Measurements from ENCODE around the gene FAM89A. TPM values are rescaled to one million over a fixed set of nuclear protein-coding genes. Genes with fewer than 3 reads are reported as not detected.
"Not testable (repeated sequence)": the region's sequence is repeated elsewhere in the genome, so short reads cannot be mapped to it uniquely, and the experiment has no call there.

The FAM89A gene
- total RNA-seq, 1 donor from 2014 or later: 14.1 TPM

DNA sequence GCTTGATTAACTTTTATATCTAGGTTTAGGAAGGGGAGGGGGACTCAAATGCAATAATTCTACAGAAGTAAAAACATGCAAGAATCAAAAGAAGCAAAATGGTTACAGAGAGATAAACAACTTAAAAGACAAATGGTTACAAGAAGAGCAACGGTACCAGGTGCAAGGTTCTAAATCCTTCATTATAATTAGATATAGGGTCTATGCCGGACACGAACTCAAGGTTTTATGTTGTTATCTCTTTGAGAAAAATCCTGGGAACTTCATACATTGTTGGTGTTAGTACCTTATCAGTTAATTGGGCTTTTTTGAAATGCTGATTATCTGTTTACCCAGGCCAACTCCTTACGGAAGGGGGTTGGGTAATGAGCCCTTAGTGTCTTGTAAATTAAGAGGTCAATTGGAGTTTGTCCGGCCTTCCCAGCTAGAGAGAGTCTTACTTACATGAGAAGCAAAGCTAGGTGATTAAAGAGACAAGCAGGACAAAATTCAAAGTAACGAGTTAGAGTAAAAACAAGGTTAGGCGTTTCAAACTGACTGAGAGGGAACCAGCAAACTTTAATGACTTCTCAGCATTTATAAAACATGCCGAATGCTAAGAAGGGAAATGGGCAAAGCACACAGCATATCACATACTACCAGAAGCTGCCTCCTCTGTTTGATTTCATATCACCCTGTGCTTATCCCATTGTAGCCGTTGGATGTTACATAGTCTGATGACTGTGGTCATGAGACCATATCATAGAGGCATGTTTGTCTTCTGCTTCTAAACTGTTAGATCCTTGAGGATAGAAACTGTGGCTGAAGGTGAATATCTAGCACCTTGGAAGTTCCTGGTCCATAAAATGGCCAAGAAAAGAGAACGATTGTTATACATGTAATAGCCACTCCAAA lies 55.2 kb downstream of the FAM89A start:
- H3K9me3 ChIP-seq (ENCODE audit: control insufficient read depth in 3 of 3, low read length in 3 of 3); H3K4me3 ChIP-seq (ENCODE audit: low read length in 3 of 3); H3K36me3 ChIP-seq (ENCODE audit: control insufficient read depth in 3 of 3, insufficient read depth in 3 of 3, low read length in 3 of 3); H3K9ac ChIP-seq (ENCODE audit: low read depth in 1 of 3, low read length in 3 of 3); H3K4me1 ChIP-seq (ENCODE audit: control insufficient read depth in 3 of 3, insufficient read depth in 3 of 3, low read length in 3 of 3); H3K27ac ChIP-seq (ENCODE audit: low read depth, low read length); H3K27me3 ChIP-seq (ENCODE audit: control insufficient read depth in 3 of 3, insufficient read depth in 3 of 3, low read length in 3 of 3): not testable (repeated sequence)

DNA sequence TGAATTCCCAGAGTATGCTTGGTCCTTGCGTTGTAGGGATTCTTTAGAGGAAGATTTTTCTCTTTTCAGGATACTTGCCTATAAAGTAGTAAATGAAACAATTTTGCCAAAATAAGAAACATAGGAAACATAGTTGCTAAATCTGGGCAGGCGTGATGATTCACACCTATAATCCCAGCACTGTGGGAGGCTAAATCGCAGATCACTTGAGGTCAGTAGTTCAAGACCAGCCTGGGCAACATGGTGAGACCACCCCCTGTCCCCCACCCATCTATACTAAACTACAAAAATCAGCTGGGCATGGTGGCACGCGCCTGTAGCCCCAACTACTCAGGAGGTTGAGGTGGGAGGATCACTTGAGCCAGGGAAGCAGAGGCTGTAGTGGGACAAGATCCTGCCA lies 56.2 kb downstream of the FAM89A start:
- Histone ChIP-seq H3K9me3 (ENCODE audit: control insufficient read depth in 3 of 3, low read length in 3 of 3) (no peaks in the 10 kb centered on the region), H3K27me3 (ENCODE audit: control insufficient read depth in 3 of 3, insufficient read depth in 3 of 3, low read length in 3 of 3) (no peaks in the 10 kb centered on the region), H3K4me3 (ENCODE audit: low read length in 3 of 3) (no peak overlapping the region), H3K36me3 (ENCODE audit: control insufficient read depth in 3 of 3, insufficient read depth in 3 of 3, low read length in 3 of 3) (peaks cover 0 to 3% (median 3%) of the 10 kb centered on the region in 3 donors), H3K4me1 (ENCODE audit: control insufficient read depth in 3 of 3, insufficient read depth in 3 of 3, low read length in 3 of 3) (peaks cover 0 to 8% (median 5%) of the 10 kb centered on the region in 3 donors), H3K27ac (ENCODE audit: low read depth, low read length) (no peak overlapping the region), H3K9ac (ENCODE audit: low read depth in 1 of 3, low read length in 3 of 3) (no peak overlapping the region)

DNA sequence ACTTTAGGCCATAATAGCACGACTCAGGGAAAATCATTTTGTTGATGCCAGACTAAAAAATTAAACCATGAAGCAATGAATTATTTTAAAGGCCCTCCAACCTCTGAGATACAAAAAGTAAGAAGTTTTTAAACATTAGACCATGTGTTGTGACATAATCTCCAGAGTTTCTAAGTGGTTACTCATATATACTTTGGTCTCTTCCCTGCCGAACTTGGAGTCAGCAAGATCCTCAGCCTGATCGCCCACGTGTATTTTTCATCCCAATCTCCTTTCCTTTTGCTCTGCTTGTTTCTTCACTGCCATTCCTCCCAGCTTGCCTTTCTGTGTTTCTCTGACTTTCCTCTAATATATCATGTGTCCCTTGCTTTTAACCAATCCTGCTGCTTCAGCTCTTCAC lies 57.4 kb downstream of the FAM89A start:
- H3K4me3 ChIP-seq (ENCODE audit: low read length in 3 of 3): no peak overlapping the region
- no peaks in the 10 kb centered on the region for H3K9me3 ChIP-seq (ENCODE audit: control insufficient read depth in 3 of 3, low read length in 3 of 3)
- H3K9ac ChIP-seq (ENCODE audit: low read depth in 1 of 3, low read length in 3 of 3): no peak overlapping the region
- H3K27ac ChIP-seq (ENCODE audit: low read depth, low read length): no peak overlapping the region
- peaks cover 3 to 10% (median 5%) of the 10 kb centered on the region in 3 donors for H3K4me1 ChIP-seq (ENCODE audit: control insufficient read depth in 3 of 3, insufficient read depth in 3 of 3, low read length in 3 of 3)
- H3K36me3 ChIP-seq (ENCODE audit: control insufficient read depth in 3 of 3, insufficient read depth in 3 of 3, low read length in 3 of 3): peaks cover 0 to 3% (median 3%) of the 10 kb centered on the region in 3 donors
- H3K27me3 ChIP-seq (ENCODE audit: control insufficient read depth in 3 of 3, insufficient read depth in 3 of 3, low read length in 3 of 3): no peaks in the 10 kb centered on the region

DNA sequence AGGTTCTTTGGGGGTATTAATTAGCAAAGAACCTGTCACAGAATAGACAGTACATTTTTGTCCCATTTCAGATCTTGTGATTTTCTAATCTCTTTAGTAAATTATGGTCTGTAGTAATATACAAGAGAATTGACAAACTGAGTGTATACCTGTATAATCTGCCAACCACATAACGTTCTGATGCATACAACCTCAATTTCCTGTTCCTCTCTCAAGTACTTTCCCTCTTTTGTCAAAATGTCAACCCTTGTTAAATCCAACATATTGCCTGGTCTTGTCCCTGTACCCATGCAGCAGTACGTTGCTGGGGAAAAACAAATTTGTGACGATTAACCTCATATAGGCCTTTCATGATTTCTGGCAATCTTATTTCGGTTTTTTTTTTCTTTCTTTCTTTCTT lies 60.1 kb downstream of the FAM89A start:
- no peaks in the 10 kb centered on the region for H3K27me3 ChIP-seq (ENCODE audit: control insufficient read depth in 3 of 3, insufficient read depth in 3 of 3, low read length in 3 of 3)
- peaks cover 2 to 8% (median 7%) of the 10 kb centered on the region in 3 donors for H3K36me3 ChIP-seq (ENCODE audit: control insufficient read depth in 3 of 3, insufficient read depth in 3 of 3, low read length in 3 of 3)
- no peaks in the 10 kb centered on the region for H3K9me3 ChIP-seq (ENCODE audit: control insufficient read depth in 3 of 3, low read length in 3 of 3)
- H3K9ac ChIP-seq (ENCODE audit: low read depth in 1 of 3, low read length in 3 of 3): no peak overlapping the region
- peaks cover 4 to 18% (median 15%) of the 10 kb centered on the region in 3 donors for H3K4me1 ChIP-seq (ENCODE audit: control insufficient read depth in 3 of 3, insufficient read depth in 3 of 3, low read length in 3 of 3)
- H3K27ac ChIP-seq (ENCODE audit: low read depth, low read length): no peak overlapping the region
- H3K4me3 ChIP-seq (ENCODE audit: low read length in 3 of 3): peak overlapping the region in 2 of 3 donors; percentile 95 to 97

DNA sequence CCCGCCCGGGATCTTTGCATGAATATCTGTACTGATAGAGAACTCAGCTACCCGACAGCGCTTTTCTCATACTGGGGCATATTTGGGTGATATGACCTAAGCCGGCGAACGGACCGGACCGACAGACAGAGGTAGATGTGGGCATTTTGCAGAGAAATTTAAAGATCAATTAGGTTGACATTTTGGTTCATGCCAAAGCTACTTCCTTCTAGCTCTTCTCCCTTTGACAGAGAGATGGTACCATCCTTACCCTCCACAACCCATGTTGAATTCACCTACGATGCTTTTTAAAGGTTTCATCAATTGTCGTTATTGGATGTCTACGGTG lies 60.7 kb downstream of the FAM89A start:
- H3K9me3 ChIP-seq (ENCODE audit: control insufficient read depth in 3 of 3, low read length in 3 of 3): no peaks in the 10 kb centered on the region
- H3K36me3 ChIP-seq (ENCODE audit: control insufficient read depth in 3 of 3, insufficient read depth in 3 of 3, low read length in 3 of 3): peaks cover 2 to 8% (median 7%) of the 10 kb centered on the region in 3 donors
- H3K4me1 ChIP-seq (ENCODE audit: control insufficient read depth in 3 of 3, insufficient read depth in 3 of 3, low read length in 3 of 3): peaks cover 4 to 18% (median 15%) of the 10 kb centered on the region in 3 donors
- peak overlapping the region; percentile 66 to 86 (median 80) for H3K9ac ChIP-seq (ENCODE audit: low read depth in 1 of 3, low read length in 3 of 3)
- peak overlapping the region; percentile 39 for H3K27ac ChIP-seq (ENCODE audit: low read depth, low read length)
- H3K4me3 ChIP-seq (ENCODE audit: low read length in 3 of 3): peak overlapping the region; percentile 95 to 97 (median 95)
- no peaks in the 10 kb centered on the region for H3K27me3 ChIP-seq (ENCODE audit: control insufficient read depth in 3 of 3, insufficient read depth in 3 of 3, low read length in 3 of 3)

DNA sequence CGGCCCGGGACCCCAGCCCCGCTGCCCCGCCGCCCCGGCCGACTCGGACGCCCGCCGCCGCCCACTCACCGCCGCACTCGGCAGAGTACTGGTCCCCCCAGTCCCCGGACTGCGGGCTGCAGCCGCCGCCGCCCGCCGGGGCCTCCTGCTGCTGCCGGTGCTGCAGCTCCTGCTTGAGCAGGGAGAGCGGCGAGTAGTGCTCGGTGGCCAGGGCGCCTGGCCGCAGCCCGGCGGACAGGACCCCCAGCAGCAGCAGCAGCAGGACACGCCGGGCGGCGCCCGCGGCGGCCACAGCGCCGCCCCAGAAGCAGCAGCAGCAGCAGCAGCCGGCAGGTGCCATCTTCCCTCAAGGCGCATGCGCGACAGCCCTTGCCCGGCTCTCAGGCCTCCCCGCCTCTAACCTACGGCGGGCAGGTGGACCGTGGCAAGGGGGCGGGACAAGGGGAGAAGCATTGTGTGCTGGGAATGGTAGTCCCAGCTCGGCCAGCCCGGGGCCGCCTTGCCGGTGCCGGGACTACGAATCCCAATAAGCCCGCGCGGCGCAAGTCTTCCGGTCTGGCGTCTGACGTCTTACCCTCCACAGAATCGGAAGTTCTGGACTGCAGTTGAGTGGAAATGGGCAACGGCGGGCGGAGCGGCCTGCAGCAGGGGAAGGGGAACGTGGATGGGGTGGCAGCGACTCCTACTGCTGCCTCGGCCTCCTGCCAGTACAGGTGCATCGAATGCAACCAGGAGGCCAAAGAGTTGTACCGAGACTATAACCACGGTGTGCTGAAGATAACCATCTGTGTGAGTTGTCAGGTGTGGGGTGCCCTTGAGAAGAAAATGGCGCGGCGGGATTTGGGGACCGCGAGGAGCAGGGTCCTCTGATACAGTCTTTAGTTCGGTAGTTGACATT lies 61.3 kb downstream of the FAM89A start, which contains the start of the genes ARV1 and TTC13:
Gene ARV1, plus strand, starts transcription at position 604 of the 898 bp plus-strand sequence. Its CDS starts 12 bp downstream, at position 616.
Gene TTC13, minus strand, starts transcription at position 371 of the 898 bp plus-strand sequence. Its CDS starts 31 bp downstream, at position 340.
- peak within 1 kb of the TSS; percentile 66 to 86 (median 80) for H3K9ac ChIP-seq (ENCODE audit: low read depth in 1 of 3, low read length in 3 of 3)
- H3K4me3 ChIP-seq (ENCODE audit: low read length in 3 of 3): peak within 1 kb of the TSS; percentile 95 to 97 (median 95)
- H3K27ac ChIP-seq (ENCODE audit: low read depth, low read length): peak within 1 kb of the TSS; percentile 39
- H3K36me3 ChIP-seq (ENCODE audit: control insufficient read depth in 3 of 3, insufficient read depth in 3 of 3, low read length in 3 of 3): peaks cover 2 to 8% (median 5%) of the 10 kb centered on the region in 3 donors
- no peaks in the 10 kb centered on the region for H3K27me3 ChIP-seq (ENCODE audit: control insufficient read depth in 3 of 3, insufficient read depth in 3 of 3, low read length in 3 of 3)
- H3K4me1 ChIP-seq (ENCODE audit: control insufficient read depth in 3 of 3, insufficient read depth in 3 of 3, low read length in 3 of 3): peaks cover 4 to 18% (median 15%) of the 10 kb centered on the region in 3 donors
- H3K9me3 ChIP-seq (ENCODE audit: control insufficient read depth in 3 of 3, low read length in 3 of 3): no peaks in the 10 kb centered on the region

DNA sequence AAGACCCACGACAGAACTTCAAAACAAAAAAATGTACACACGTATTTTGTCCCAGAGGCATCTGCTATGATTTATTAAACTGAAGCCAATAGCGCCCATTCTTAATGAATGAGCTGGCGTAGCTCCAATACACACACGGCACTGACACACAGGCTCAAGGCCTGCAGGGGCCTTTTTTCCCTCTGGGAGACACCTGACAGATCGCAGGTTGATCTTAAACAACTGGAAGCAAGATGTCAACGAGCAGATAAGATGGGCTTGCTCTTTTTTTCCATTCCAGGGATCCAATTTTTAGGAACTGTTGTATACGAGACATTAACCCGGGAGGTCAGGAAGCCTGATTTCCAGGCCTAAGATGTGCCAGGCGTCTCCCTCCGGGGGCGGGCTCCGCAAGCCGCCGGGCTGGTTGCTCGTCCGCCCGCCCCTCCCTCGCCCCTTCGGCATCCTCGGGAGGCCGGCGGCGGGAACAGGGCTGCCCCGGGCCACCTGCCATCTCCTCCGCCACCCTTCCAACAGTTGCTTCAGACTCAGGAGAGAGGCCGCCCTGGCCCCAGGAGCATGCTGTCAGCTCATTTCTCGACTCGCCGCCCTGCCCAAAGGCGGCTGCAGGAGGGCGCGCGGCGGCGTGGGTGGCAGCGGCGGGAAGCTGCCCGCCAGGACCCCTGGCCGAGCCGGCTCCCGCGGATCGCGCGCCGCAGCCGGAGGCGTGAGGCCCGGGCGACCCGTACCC lies 62.1 kb downstream of the FAM89A start:
- Histone ChIP-seq H3K9me3 (ENCODE audit: control insufficient read depth in 3 of 3, low read length in 3 of 3) (no peaks in the 10 kb centered on the region), H3K9ac (ENCODE audit: low read depth in 1 of 3, low read length in 3 of 3) (peak overlapping the region; percentile 58 to 74 (median 62)), H3K27ac (ENCODE audit: low read depth, low read length) (no peak overlapping the region), H3K36me3 (ENCODE audit: control insufficient read depth in 3 of 3, insufficient read depth in 3 of 3, low read length in 3 of 3) (peaks cover 2 to 8% (median 5%) of the 10 kb centered on the region in 3 donors), H3K4me1 (ENCODE audit: control insufficient read depth in 3 of 3, insufficient read depth in 3 of 3, low read length in 3 of 3) (peaks cover 4 to 18% (median 15%) of the 10 kb centered on the region in 3 donors), H3K27me3 (ENCODE audit: control insufficient read depth in 3 of 3, insufficient read depth in 3 of 3, low read length in 3 of 3) (no peaks in the 10 kb centered on the region), H3K4me3 (ENCODE audit: low read length in 3 of 3) (peak overlapping the region; percentile 73 to 97 (median 95))

DNA sequence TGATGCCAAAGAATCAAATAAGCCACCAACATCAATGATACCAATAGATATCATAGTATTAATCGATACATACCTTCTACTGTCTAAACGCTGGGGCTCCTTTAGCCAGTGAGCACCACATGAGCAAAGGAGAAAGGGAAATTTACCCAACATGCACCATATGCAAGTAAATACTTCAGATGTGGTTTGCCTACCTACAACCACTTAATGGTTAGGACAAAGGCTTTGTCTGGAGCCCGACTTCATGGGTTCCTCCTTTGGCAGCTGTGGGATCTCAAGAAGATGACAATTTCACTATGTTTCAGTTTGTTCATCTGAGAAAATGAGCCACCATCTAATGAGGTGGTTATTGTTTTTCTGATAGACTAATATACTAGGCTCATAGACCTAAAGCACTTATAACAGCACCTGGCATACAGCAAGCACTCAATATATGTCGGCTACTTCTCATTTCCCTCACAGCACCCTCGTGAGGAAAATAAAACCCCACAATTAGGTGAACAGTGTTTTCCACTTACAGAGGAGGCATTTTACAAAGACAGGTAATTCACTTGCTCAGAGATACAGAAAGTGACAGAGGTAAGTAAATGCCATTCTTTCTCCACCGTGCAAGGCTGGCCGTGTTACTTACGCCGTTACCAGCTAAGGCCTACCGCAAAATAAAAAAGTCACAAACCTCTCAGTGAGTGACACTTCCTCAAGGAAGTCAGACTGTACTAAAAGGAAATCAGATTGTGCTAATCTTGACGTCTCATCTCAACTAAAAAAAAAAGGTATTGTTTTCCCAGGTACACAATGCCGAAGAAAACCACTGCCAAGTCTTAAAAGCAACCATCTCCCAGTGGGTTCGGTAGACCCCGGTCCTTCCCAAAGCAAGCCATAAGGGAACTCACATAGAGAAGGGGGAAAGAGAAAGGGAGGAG lies 63.0 kb downstream of the FAM89A start:
- no peak overlapping the region for H3K27ac ChIP-seq (ENCODE audit: low read depth, low read length)
- H3K4me1 ChIP-seq (ENCODE audit: control insufficient read depth in 3 of 3, insufficient read depth in 3 of 3, low read length in 3 of 3): peaks cover 4 to 18% (median 15%) of the 10 kb centered on the region in 3 donors
- peak overlapping the region; percentile 73 to 97 (median 95) for H3K4me3 ChIP-seq (ENCODE audit: low read length in 3 of 3)
- H3K9ac ChIP-seq (ENCODE audit: low read depth in 1 of 3, low read length in 3 of 3): peak overlapping the region in 1 of 3 donors; percentile 62
- H3K27me3 ChIP-seq (ENCODE audit: control insufficient read depth in 3 of 3, insufficient read depth in 3 of 3, low read length in 3 of 3): no peaks in the 10 kb centered on the region
- H3K9me3 ChIP-seq (ENCODE audit: control insufficient read depth in 3 of 3, low read length in 3 of 3): no peaks in the 10 kb centered on the region
- H3K36me3 ChIP-seq (ENCODE audit: control insufficient read depth in 3 of 3, insufficient read depth in 3 of 3, low read length in 3 of 3): peaks cover 2 to 8% (median 5%) of the 10 kb centered on the region in 3 donors
